Mesendoderm (in vitro differentiated cells): ENCODE measurements around the gene SIRT7.

Source experiments
- DNase-seq: peaks from one replicate; pipeline ENCODE4 v3.0.0; 2013
- H2AK5ac ChIP-seq: 2 replicates; pipeline ENCODE4 v1.6.1; 2013; ENCODE audit warnings: low read length, inconsistent platforms
- H2BK120ac ChIP-seq: 2 replicates; pipeline ENCODE4 v1.6.1; 2013; ENCODE audit warnings: low read depth, mild to moderate bottlenecking, low read length, moderate library complexity, mixed read lengths
- H2BK15ac ChIP-seq: replicated peaks from 2 replicates; pipeline ENCODE4 v1.6.1; 2013; ENCODE audit warnings: low read depth, mild to moderate bottlenecking, moderate library complexity
- H2BK5ac ChIP-seq: 2 replicates; pipeline ENCODE4 v1.6.1; 2013; ENCODE audit warnings: low read length, inconsistent platforms
- H3K18ac ChIP-seq: 2 replicates; pipeline ENCODE4 v1.6.1; 2013; ENCODE audit warnings: mild to moderate bottlenecking, low read length, mixed read lengths
- H3K23ac ChIP-seq: one replicate; pipeline ENCODE4 v1.6.1; 2013; ENCODE audit warnings: low read length
- H3K27ac ChIP-seq: 2 replicates; pipeline ENCODE4 v1.5.1; 2013; ENCODE audit warnings: low read depth, mild to moderate bottlenecking, inconsistent platforms, low read length, moderate library complexity
- H3K27me3 ChIP-seq: 2 replicates; pipeline ENCODE4 v1.6.1; 2013; ENCODE audit warnings: low read length, control low read depth, mild to moderate bottlenecking, inconsistent platforms; ENCODE audit not compliant: insufficient read depth, poor library complexity
- H3K36me3 ChIP-seq: 2 replicates; pipeline ENCODE4 v1.6.1; 2013; ENCODE audit warnings: low read length, inconsistent platforms; ENCODE audit not compliant: control insufficient read depth, insufficient read depth
- H3K4ac ChIP-seq: one replicate; pipeline ENCODE4 v1.6.1; 2013; ENCODE audit warnings: low read depth, mild to moderate bottlenecking, low read length, moderate library complexity
- H3K4me1 ChIP-seq: 2 replicates; pipeline ENCODE4 v1.6.1; 2013; ENCODE audit warnings: low read depth, low read length, inconsistent platforms; ENCODE audit not compliant: control insufficient read depth
- H3K4me2 ChIP-seq: 2 replicates; pipeline ENCODE4 v1.6.1; 2013; ENCODE audit warnings: low read length
- H3K4me3 ChIP-seq: 2 replicates; pipeline ENCODE4 v1.5.1; 2013; ENCODE audit warnings: mild to moderate bottlenecking, low read length
- H3K56ac ChIP-seq: one replicate; pipeline ENCODE4 v1.6.1; 2013; ENCODE audit warnings: low read length
- H3K79me1 ChIP-seq: 2 replicates; pipeline ENCODE4 v1.6.1; 2013; ENCODE audit warnings: low read length, inconsistent platforms
- H3K79me2 ChIP-seq: 2 replicates; pipeline ENCODE4 v1.6.1; 2013; ENCODE audit warnings: mild to moderate bottlenecking, low read length; ENCODE audit not compliant: control insufficient read depth, insufficient read depth
- H3K9ac ChIP-seq: 2 replicates; pipeline ENCODE4 v1.6.1; 2013; ENCODE audit warnings: low read length, inconsistent platforms
- H4K5ac ChIP-seq: one replicate; pipeline ENCODE4 v1.6.1; 2013; ENCODE audit warnings: low read length
- H4K8ac ChIP-seq: one replicate; pipeline ENCODE4 v1.6.1; 2013; ENCODE audit warnings: low read depth, mild to moderate bottlenecking, control low read depth, low read length, moderate library complexity
- WGBS: extraction: QIAGEN DNeasy Blood & Tissue Kit; methylation state at CpG from one replicate; pipeline ENCODE4 v1.1.7; 2013; ENCODE audit warnings: low lambda C conversion rate, missing lambda C conversion rate; ENCODE audit not compliant: insufficient coverage; ENCODE audit errors: extremely low coverage; 5-methylcytosine and 5-hydroxymethylcytosine counted together

SIRT7 gene

DNA sequence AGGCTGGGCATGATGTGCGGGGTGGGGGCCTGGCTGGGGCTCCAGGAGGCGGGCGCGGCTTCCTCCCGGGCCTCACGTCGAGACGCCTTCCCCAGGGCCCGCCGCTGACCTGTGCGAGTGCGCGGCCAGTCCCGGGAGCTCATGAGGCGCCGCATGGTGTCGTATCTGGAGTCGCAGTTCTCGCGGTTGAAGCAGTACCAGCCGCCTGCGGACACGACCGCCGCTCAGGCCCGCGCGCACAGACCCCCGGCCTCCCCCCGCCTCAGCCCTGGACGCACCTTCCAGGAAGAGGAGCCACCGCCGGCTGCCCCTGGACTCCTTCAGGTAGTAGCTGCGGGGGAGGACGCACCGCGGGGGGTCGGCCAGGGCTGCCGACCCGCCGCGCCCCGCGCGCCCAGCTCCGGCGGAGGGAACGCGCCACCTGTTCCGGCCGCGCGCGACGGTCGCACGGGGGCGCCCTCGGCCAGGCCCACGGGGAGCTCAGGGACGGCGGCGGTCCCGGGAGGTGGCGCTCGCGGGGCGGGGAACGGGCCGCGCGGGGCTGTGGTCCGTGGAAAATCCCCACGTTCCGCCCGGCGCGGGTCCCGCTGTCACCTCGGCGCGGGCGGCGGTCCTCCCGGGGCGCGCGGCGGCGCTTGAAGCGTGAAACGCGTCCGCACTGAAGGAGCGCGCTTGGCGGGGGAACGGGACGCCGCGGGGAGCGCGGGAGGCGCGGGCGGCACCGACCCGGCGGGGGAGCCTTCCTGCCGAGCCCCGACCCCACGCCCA lies 41.6 kb upstream of the SIRT7 start:
- no CpG with 5 or more reads among the region's 112 CpGs for WGBS
- H3K9ac ChIP-seq = peak overlapping the region; percentile 42
- peak overlapping the region; percentile 77 for H3K18ac ChIP-seq
- peak overlapping the region; percentile 78 for H3K56ac ChIP-seq
- no peaks in the 10 kb centered on the region for H3K36me3 ChIP-seq
- peak overlapping the region; percentile 24 for H3K4me3 ChIP-seq
- H3K27me3 ChIP-seq = peaks cover 6% of the 10 kb centered on the region
- H3K27ac ChIP-seq = no peak overlapping the region
- peaks cover 5% of the 10 kb centered on the region for H3K4me1 ChIP-seq
- peak overlapping the region; percentile 48 for H3K4me2 ChIP-seq
- H2BK15ac ChIP-seq = no peak overlapping the region
- H4K5ac ChIP-seq = no peak overlapping the region
- no peak overlapping the region for H2BK120ac ChIP-seq
- H3K79me1 ChIP-seq = no peaks in the 10 kb centered on the region
- H3K79me2 ChIP-seq = no peaks in the 10 kb centered on the region
- no peak overlapping the region for H4K8ac ChIP-seq
- H2AK5ac ChIP-seq = no peak overlapping the region
- H2BK5ac ChIP-seq = no peak overlapping the region
- no peak overlapping the region for H3K4ac ChIP-seq
- peak; percentile 63 for DNase-seq
- H3K23ac ChIP-seq = no peak overlapping the region

DNA sequence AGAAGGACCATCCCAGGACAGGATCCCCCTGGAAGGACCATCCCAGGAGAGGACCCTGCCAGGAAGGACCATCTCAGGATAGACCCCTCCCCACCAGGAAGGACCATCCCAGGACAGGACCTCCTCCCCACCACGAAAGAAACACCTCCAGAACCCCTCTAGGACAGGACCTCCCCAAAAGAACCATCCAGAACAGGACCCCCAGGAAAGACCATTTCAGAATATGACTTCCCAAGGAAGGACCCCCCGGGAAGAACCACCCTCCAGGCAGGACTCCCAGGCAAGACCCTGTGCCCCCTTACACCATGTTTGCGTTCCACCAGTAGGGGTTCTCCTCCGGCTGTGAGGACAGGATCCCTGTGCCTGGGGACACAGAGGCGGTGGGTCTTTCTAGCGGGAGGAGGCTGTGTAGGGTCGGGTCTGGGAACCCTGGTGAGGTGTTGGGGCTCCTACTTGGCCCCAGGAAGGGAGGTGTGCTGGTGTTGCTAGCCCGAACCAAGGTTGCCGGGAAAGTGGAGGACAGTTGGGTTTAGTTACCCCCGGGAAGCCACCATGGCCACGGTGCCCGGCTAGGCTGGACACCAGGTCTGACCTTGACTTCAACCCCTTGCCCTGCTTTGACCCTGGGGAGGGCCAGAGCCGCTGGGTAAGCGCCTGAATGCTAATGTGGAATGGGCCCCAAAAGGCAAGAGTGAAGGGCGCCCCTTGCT lies 40.8 kb upstream of the SIRT7 start:
- Histone ChIP-seq H3K79me2 (no peaks in the 10 kb centered on the region), H4K5ac (no peak overlapping the region), H3K36me3 (no peaks in the 10 kb centered on the region), H3K4me2 (no peak overlapping the region), H3K4me1 (peaks cover 4% of the 10 kb centered on the region), H2BK5ac (no peak overlapping the region), H2BK15ac (no peak overlapping the region), H4K8ac (no peak overlapping the region), H3K18ac (no peak overlapping the region), H3K79me1 (no peaks in the 10 kb centered on the region), H2BK120ac (no peak overlapping the region), H3K27ac (no peak overlapping the region), H2AK5ac (no peak overlapping the region), H3K27me3 (peaks cover 6% of the 10 kb centered on the region), H3K9ac (peak overlapping the region; percentile 42), H3K23ac (no peak overlapping the region), H3K4ac (no peak overlapping the region), H3K56ac (peak overlapping the region; percentile 58), H3K4me3 (no peak overlapping the region)
- WGBS = no CpG with 5 or more reads among the region's 15 CpGs
- DNase-seq = no peak

DNA sequence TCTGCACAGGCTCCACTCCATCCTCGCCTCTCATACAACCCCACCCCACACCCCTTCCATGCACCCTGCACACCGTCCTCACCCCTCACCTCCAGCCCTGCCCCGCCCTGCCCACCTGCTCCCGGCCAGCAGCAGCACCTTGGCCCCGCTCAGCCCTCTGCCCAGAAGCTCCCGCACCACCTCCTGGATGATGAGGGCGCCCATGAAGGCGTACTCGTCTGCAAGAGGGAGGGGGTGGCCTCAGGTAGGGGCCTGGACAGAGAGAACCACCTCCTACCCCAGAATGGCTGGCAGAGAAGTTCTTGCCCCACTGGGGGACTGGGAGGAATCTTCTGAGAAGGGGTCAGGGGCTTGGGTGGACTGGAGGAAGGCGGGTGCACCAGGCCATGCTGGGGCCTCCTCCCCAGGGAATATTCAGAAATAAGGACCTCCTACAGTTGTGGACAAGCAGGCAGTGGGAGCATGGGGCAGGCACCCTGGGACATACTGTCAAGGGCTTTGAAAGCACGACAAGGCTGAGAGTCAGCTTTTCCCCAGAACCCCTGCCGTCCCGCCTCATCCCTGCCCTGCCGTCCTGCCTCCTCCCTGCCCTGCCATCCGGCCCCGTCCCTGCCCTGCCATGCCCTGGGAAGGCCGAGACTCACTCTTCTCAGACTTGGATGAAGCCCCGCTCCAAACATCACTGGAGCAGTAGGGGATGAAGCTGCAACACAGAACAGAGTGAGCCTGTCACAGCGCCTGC lies 39.9 kb upstream of the SIRT7 start:
- no CpG with 5 or more reads among the region's 19 CpGs for WGBS

DNA sequence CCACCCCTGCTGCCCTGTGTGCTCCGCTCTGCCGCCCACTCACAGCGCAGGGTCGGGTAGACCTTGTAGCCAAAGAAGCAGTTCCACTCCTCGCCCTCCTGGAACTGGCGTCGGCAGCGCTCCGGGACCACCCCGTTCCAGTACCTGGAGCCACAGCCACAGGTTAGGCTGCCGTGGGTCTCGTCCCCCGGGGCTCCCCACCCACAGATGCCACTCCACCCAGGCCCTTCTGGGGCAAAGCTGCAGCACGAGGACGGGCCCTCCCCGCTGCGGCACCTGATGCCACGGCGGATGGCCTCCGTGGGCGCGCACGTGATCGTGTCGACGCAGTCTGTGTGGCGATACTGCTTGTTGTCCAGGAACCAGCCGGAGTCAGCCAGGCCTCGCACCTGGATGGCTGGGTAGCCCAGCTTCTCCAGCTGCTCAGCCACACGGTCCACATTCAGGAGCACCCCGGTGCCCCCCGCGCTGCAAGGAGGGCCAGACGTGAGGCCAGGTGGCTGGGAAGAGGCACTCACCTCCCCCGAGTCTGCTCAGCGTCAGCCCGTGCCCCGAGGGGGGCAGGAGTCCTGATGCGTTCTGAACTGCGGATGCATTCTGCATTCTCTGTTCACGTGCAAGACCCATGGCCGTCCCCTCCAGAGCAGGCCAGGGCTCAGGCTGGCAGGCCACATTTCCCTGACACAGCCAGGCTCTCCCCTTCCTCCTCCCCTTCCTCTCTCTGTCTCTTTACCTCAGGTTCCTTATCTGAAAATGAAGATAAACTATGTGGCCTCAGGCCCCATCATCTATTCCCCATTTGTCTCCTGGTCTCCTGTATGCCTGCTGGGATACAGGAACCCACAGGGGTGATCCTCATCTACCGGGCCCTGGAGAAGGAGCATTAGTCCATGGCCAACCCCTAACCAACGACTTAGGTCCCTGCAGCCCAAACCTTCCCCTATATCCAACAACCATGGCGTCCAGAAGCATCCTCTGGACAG lies 38.9 kb upstream of the SIRT7 start:
- no peak for DNase-seq
- H3K18ac ChIP-seq = no peak overlapping the region
- H2BK5ac ChIP-seq = no peak overlapping the region
- H2BK15ac ChIP-seq = no peak overlapping the region
- H3K36me3 ChIP-seq = no peaks in the 10 kb centered on the region
- peak overlapping the region; percentile 45 for H3K23ac ChIP-seq
- H3K9ac ChIP-seq = no peak overlapping the region
- no peak overlapping the region for H4K5ac ChIP-seq
- no peak overlapping the region for H3K4me2 ChIP-seq
- H3K4me3 ChIP-seq = no peak overlapping the region
- no peak overlapping the region for H2BK120ac ChIP-seq
- peak overlapping the region; percentile 42 for H3K56ac ChIP-seq
- H3K27me3 ChIP-seq = peaks cover 6% of the 10 kb centered on the region
- no peak overlapping the region for H2AK5ac ChIP-seq
- no peak overlapping the region for H3K27ac ChIP-seq
- no peak overlapping the region for H3K4ac ChIP-seq
- H3K79me2 ChIP-seq = no peaks in the 10 kb centered on the region
- H3K79me1 ChIP-seq = no peaks in the 10 kb centered on the region
- no peaks in the 10 kb centered on the region for H3K4me1 ChIP-seq
- no CpG with 5 or more reads among the region's 45 CpGs for WGBS
- H4K8ac ChIP-seq = no peak overlapping the region

More for the DNA sequence above, 39.9 kb upstream of the SIRT7 start:
- H3K4ac ChIP-seq = no peak overlapping the region
- H3K79me2 ChIP-seq = no peaks in the 10 kb centered on the region
- no peaks in the 10 kb centered on the region for H3K36me3 ChIP-seq
- H4K5ac ChIP-seq = no peak overlapping the region
- H2BK5ac ChIP-seq = no peak overlapping the region
- no peak overlapping the region for H3K18ac ChIP-seq
- H3K56ac ChIP-seq = no peak overlapping the region
- H3K9ac ChIP-seq = no peak overlapping the region
- no peak overlapping the region for H3K4me2 ChIP-seq
- peaks cover 6% of the 10 kb centered on the region for H3K27me3 ChIP-seq
- no peak overlapping the region for H2BK120ac ChIP-seq
- no peak overlapping the region for H2BK15ac ChIP-seq
- H3K23ac ChIP-seq = no peak overlapping the region
- no peak overlapping the region for H3K4me3 ChIP-seq
- no peak overlapping the region for H2AK5ac ChIP-seq
- no peaks in the 10 kb centered on the region for H3K79me1 ChIP-seq
- DNase-seq = no peak
- no peak overlapping the region for H3K27ac ChIP-seq
- H4K8ac ChIP-seq = no peak overlapping the region
- H3K4me1 ChIP-seq = peaks cover 2% of the 10 kb centered on the region

DNA sequence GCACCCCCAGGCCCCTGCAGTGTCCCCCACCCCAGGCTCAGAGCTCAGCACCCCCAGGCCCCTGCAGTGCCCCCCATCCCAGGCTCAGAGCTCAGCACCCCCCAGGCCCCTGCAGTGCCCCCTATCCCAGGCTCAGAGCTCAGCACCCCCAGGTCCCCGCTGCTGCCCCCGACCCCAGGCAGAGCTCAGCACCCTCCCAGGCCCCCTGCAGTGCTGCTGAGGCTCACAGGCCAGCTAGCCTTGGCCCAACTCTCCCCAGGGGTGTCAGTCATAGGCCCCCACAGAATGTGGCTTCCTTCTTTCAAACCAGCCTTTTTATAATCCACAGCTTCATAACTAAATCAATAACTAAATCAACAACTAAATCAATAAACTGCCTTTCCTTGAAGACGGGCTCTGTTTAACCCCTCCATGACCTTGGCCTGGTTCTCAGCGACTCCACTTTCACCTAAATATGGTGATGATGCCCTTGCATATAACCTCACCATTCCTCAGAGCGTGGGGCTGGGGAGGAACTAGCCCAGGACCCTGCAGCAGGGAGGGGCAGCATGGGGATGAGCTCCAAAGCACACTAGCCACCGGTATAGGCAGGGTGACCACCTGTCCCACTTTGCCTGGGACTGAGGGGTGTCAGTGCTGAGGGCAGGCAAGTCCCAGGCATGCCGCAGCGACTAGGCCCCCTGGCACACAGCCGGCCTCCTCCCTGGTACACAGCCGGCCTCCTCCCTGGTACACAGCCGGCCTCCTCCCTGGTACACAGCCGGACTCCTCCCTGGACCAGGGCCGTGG lies 38.0 kb upstream of the SIRT7 start:
- no peak for DNase-seq
- Histone ChIP-seq H4K5ac (no peak overlapping the region), H3K4me1 (no peaks in the 10 kb centered on the region), H3K27ac (no peak overlapping the region), H3K79me2 (no peaks in the 10 kb centered on the region), H3K23ac (no peak overlapping the region), H3K36me3 (no peaks in the 10 kb centered on the region), H3K56ac (peak overlapping the region; percentile 15), H3K9ac (no peak overlapping the region), H2BK5ac (no peak overlapping the region), H4K8ac (no peak overlapping the region), H3K18ac (no peak overlapping the region), H3K79me1 (no peaks in the 10 kb centered on the region), H2BK120ac (no peak overlapping the region), H2BK15ac (no peak overlapping the region), H3K4me3 (no peak overlapping the region), H3K4ac (no peak overlapping the region), H2AK5ac (no peak overlapping the region), H3K4me2 (no peak overlapping the region), H3K27me3 (peaks cover 6% of the 10 kb centered on the region)
- 100% methylated on average over 1 of the region's 13 CpGs for WGBS
